ENCODE measurements around the gene NMNAT3.

DNA sequence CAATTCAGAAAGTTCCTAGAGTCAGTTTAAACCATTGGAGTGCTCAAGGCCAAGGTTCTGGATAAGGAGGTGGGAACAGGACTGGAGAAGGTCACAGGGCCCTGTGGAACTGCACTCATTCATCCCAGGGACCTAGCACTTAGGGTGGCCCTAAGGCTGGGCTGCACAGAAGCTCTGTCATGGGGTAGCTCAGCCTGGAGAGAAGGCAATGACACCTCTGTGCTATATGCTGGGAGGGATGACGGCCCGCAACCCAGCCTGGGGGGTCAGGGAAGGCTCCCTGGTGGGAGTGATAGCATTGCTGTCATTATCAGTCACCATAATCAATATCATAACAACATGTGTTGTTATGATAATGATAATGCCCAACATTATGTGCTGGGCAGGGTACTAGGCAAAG, 151.6 kb downstream of the NMNAT3 start:
- TF ChIP-seq, protein P1, sequence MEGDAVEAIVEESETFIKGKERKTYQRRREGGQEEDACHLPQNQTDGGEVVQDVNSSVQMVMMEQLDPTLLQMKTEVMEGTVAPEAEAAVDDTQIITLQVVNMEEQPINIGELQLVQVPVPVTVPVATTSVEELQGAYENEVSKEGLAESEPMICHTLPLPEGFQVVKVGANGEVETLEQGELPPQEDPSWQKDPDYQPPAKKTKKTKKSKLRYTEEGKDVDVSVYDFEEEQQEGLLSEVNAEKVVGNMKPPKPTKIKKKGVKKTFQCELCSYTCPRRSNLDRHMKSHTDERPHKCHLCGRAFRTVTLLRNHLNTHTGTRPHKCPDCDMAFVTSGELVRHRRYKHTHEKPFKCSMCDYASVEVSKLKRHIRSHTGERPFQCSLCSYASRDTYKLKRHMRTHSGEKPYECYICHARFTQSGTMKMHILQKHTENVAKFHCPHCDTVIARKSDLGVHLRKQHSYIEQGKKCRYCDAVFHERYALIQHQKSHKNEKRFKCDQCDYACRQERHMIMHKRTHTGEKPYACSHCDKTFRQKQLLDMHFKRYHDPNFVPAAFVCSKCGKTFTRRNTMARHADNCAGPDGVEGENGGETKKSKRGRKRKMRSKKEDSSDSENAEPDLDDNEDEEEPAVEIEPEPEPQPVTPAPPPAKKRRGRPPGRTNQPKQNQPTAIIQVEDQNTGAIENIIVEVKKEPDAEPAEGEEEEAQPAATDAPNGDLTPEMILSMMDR (IDR thresholded peaks at IDR 0.05; ENCODE audit: low read length), result no peak
- TF ChIP-seq EZH2 (IDR thresholded peaks at IDR 0.05; ENCODE audit: borderline replicate concordance, low read length), result no peak

All from OCI-LY1 (cell line).